Kidney (tissue), 14 donors: ENCODE data around the gene CYGB. TPM values are rescaled to one million over a fixed set of nuclear protein-coding genes. Genes with fewer than 3 reads are reported as not detected.

Experiments used
- DNase-seq, 5 donors: peaks; one replicate each; pipeline ENCODE4 v3.0.0-alpha.2; 2013 to 2020
- FAIRE-seq: peaks from 2 replicates; lab custom pipeline; 2012; peaks lifted over from hg19 to GRCh38; lab: Jason Lieb, UNC
- H3K27ac ChIP-seq, 2 donors: one replicate each; pipeline ENCODE4 v1.7.0; 2013; ENCODE audit warnings: low read depth in 2 of 2, low read length in 2 of 2, inconsistent platforms in 1 of 2
- H3K27me3 ChIP-seq: one replicate; pipeline ENCODE4 v1.7.1; 2013; ENCODE audit warnings: low read length, inconsistent platforms; ENCODE audit not compliant: control insufficient read depth, insufficient read depth
- H3K36me3 ChIP-seq, 3 donors: one replicate each; pipeline versions ENCODE4 v1.7.0 to v1.7.1; 2013; ENCODE audit warnings: low read length in 3 of 3, control low read depth in 1 of 3, inconsistent platforms in 1 of 3; ENCODE audit not compliant: insufficient read depth in 3 of 3, control insufficient read depth in 2 of 3
- H3K4me1 ChIP-seq, 3 donors: one replicate each; pipeline versions ENCODE4 v1.7.0 to v1.7.1; 2013; ENCODE audit warnings: low read length in 3 of 3, inconsistent platforms in 1 of 3, low read depth in 1 of 3; ENCODE audit not compliant: control insufficient read depth in 2 of 3, insufficient read depth in 2 of 3
- H3K4me3 ChIP-seq, 3 donors: one replicate each; pipeline versions ENCODE4 v1.7.0 to v1.8.1; 2013; ENCODE audit warnings: low read length in 3 of 3, control low read depth in 1 of 3, inconsistent platforms in 1 of 3
- H3K9ac ChIP-seq, 3 donors: one replicate each; pipeline versions ENCODE4 v1.7.0 to v1.7.1; 2013; ENCODE audit warnings: low read length in 3 of 3, control low read depth in 1 of 3, inconsistent platforms in 1 of 3
- H3K9me3 ChIP-seq, 3 donors: one replicate each; pipeline versions ENCODE4 v1.7.0 to v1.7.1; 2013; ENCODE audit warnings: low read length in 3 of 3, control low read depth in 1 of 3, inconsistent platforms in 1 of 3; ENCODE audit not compliant: control insufficient read depth in 2 of 3, insufficient read depth in 1 of 3
- CTCF ChIP-seq: IDR thresholded peaks from 3 replicates; pipeline ENCODE4 v1.5.1; 2012; ENCODE audit warnings: mild to moderate bottlenecking, moderate library complexity, borderline replicate concordance; ENCODE audit not compliant: insufficient read depth; ENCODE audit errors: extremely low read depth
- intact Hi-C: fragments of 100-400 bp; cut with DNase I; formaldehyde crosslinking; loops from one replicate; pipeline ENCODE4 v1.11.1; 2022
- polyA plus RNA-seq: library from polyadenylated mRNA; stranded (reverse); fragments of 350-450 nt; fragmentation: Illumina TruSeq; extraction: RNeasy Lipid Tissue Mini Kit (QIAGEN cat#74804); gene quantifications from one replicate; pipeline ENCODE4 v1.2.3, GENCODE V29; 2014; ENCODE audit warnings: low read depth, low replicate concordance; ENCODE audit not compliant: insufficient read depth
- total RNA-seq: library from RNA; stranded (reverse); fragmentation: NEBNext Ultra II Directional; extraction: Animal tissue kit (Norgen Biotek cat#: 25700); gene quantifications from one replicate; pipeline ENCODE4 v1.2.1, GENCODE V29; 2021
- donor health status: control.
- donor health status: control.
- donor health status: control.
- donor health status: control.
- donor health status: control.
- donor health status: DM: yes; HTN: yes; CAD: no.
- donor health status: Normal renal cell carcinoma (clear cell type).

The CYGB gene
- total and polyA plus RNA-seq, 2 donors from 2014 or later, result 6.7 to 12.6 TPM

- TF ChIP-seq CTCF, result no peak
- H3K27ac ChIP-seq, result no peak overlapping the region
- peaks cover 0 to 39% (median 20%) of the 10 kb centered on the region in 3 donors for H3K4me1 ChIP-seq
- no peak for FAIRE-seq
- H3K4me3 ChIP-seq, result no peak overlapping the region
- no peaks in the 10 kb centered on the region for H3K27me3 ChIP-seq
- intact Hi-C loops, result no loop called here
- H3K9ac ChIP-seq, result no peak overlapping the region
- no peaks in the 10 kb centered on the region for H3K36me3 ChIP-seq
- peak in 1 of 5 donors; percentile 56 for DNase-seq
- peaks cover 0 to 2% (median 0%) of the 10 kb centered on the region in 3 donors for H3K9me3 ChIP-seq
Measured at GRCh38 chr17:76543482-76543825, 5.9 kb upstream of the CYGB start.

GRCh38 chr17:76542984-76543383 lies 5.5 kb upstream of the CYGB start:
- no peak overlapping the region for H3K4me3 ChIP-seq
- FAIRE-seq, result no peak
- H3K9me3 ChIP-seq, result peaks cover 0 to 2% (median 0%) of the 10 kb centered on the region in 3 donors
- intact Hi-C loops, result no loop called here
- H3K4me1 ChIP-seq, result peaks cover 0 to 38% (median 20%) of the 10 kb centered on the region in 3 donors
- H3K27ac ChIP-seq, result no peak overlapping the region
- no peaks in the 10 kb centered on the region for H3K27me3 ChIP-seq
- TF ChIP-seq CTCF, result no peak
- no peaks in the 10 kb centered on the region for H3K36me3 ChIP-seq
- DNase-seq, result peak in 2 of 5 donors; percentile 36 to 37
- H3K9ac ChIP-seq, result no peak overlapping the region

- Histone ChIP-seq H3K27ac (no peak overlapping the region), H3K9ac (no peak overlapping the region), H3K4me1 (peaks cover 0 to 35% (median 20%) of the 10 kb centered on the region in 3 donors), H3K9me3 (no peaks in the 10 kb centered on the region), H3K4me3 (no peak overlapping the region), H3K36me3 (no peaks in the 10 kb centered on the region), H3K27me3 (no peaks in the 10 kb centered on the region)
- FAIRE-seq (no peak), DNase-seq (peak in 2 of 5 donors; percentile 50 to 52)
- TF ChIP-seq CTCF, result no peak
- intact Hi-C loops, result no loop called here
Measured at GRCh38 chr17:76542566-76542971, 5.1 kb upstream of the CYGB start.
